GM19351 (cell line): ENCODE data around the gene CHST9.
"Not testable (repeated sequence)": the region's sequence is repeated elsewhere in the genome, so short reads cannot be mapped to it uniquely, and the experiment has no call there.

Experiments
- ATAC-seq: cut with Tn5 transposase; IDR thresholded peaks from one replicate; pipeline ENCODE4 v1.9.1; 2021; ENCODE audit warnings: mild to moderate bottlenecking, moderate library complexity; ENCODE audit not compliant: unreplicated experiment

The CHST9 gene

DNA sequence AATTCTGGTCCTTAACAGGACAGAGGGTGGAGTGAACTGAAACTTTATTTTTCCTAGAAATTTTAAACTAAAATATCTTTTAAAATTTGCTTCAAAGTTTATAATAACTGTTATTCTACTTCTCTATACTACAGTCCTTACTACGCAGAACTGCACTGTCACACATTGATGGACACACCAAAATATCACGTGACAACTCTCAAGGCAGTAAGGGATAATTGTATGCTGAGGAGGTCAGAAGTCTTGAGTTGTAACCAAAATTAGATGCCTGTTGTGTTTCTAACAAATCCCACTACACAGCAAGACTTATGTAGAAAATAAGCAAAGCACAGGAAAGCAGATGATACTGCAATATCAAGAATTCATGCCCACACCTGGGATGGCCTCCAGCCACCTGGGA, 76.3 kb downstream of the CHST9 start:
- ATAC-seq: no peak

DNA sequence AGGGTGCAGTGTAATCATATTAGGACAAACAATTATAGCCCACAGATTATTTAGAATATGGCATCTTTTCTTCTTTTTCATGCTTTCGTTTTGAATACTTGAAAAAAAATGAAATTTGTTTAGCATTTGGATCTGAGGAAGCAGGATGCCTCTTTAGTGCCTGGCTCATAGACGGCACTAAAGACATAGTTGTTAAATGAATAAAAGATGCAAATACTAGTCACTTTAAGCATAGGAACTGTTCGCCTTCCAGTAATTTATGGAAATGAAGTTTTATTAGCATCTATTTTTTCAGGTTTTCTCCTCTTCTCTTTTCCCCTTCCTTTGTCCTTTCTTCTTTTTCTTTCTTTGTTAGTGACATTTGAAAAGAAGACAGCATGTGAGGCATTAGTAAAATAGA, 80.4 kb downstream of the CHST9 start:
- ATAC-seq: no peak

DNA sequence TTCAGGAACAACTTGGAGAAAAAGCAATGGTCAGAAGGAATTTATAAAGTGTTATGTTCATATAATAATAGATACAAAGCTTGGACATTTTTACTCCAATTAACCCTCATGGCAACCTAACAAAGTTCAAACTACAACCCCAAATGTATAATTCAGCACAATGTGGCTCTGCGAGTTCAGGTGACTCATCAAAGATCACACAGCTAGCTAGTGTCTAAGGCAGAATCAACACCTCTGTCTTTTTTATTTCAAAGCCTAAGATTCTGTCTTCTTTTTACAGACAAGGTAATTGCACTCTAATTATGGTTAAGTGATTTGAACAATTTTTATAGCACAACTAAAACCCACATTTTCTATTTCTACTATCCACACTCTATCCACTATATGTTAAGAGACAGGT, 90.5 kb downstream of the CHST9 start:
- no peak for ATAC-seq

DNA sequence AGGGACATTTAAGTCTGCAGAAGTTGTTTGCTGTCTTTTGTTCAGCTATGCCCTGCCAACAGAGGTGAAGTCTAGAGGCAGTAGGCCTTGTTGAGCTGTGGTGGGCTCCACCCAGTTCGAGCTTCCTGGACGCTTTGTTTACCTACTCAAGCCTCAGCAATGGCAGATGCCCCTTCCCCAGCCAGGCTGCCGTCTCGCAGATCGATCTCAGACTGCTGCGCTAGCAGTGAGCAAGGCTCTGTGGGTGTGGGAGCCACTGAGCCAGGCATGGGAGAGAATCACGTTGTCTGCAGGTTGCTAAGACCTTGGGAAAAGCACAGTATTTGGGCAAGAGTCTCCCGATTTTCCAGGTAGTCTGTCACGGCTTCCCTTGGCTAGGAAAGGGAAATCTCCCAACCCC, 91.8 kb downstream of the CHST9 start:
- not testable (repeated sequence) for ATAC-seq

GRCh38 chr18:27081701-27082100, 103.4 kb downstream of the CHST9 start:
- no peak for ATAC-seq

GRCh38 chr18:27075828-27076227, 109.3 kb downstream of the CHST9 start:
- no peak for ATAC-seq

DNA sequence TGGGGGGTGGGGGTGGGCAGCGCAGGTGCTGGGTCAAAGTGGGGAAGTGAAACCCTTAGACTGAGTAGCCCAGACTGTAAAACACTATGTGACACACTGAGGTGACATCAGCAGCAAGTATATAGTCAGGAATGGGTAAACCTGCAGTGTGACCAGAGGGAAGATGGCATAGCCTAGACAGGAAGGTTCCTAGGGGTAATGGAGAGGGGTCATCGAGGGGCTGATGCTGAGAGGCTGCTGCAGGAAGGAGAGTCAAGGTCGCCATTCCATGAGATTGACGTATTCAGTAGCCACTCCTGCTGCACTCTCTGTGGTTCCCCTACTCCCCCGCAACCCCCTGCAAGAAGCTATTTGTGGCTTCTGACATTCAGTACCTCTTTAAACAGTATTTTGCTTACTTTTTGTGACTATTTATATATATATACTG, 111.7 kb downstream of the CHST9 start:
- peak; percentile 97 for ATAC-seq

- no peak for ATAC-seq
These were observed 120.4 kb downstream of the CHST9 start for GRCh38 chr18:27064673-27065072.

GRCh38 chr18:27062802-27063201, 122.3 kb downstream of the CHST9 start:
- peak; percentile 67 for ATAC-seq

GRCh38 chr18:27061488-27062095, 123.5 kb downstream of the CHST9 start:
- no peak for ATAC-seq

- no peak for ATAC-seq
These were observed 127.4 kb downstream of the CHST9 start for GRCh38 chr18:27057519-27058234.

DNA sequence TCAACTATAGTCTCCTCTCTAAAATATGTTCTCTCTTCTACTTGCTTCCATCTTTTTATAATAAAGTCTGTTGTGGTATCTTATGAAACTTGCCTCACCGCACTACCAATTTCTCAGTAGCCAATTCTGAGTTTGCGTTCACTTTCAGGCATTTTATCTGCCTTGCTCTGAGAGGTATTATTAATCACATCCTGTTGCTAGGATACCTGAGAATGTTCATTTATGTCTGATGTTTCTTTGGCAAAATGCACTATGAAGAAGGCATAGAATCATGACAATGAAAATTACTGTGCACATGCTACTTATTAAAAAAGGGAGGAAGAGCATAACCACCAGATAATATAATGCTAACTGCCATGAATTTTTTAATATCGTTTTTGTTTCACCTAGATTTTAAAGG, 130.2 kb downstream of the CHST9 start:
- no peak for ATAC-seq

DNA sequence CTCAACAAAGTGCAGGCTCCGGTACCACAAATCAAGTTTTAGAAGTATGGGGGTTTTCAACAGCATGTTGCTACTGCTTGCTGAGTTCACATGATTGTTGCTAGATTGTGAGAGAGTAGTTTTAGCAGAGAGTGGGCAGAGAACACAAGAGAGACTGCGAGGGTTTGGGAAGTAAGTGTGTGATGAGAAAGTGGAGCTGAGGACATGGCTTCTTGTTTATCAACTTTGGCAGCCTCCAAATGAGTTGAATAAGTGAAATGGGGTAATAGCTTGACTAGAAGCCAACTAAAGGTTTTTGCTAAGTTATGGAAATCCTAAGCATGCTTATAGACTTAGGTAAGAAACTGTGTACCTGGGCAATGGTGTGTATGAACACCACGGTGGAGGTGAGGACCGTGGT, 135.1 kb downstream of the CHST9 start:
- ATAC-seq: no peak

GRCh38 chr18:27045342-27045741, 139.8 kb downstream of the CHST9 start:
- ATAC-seq: no peak

DNA sequence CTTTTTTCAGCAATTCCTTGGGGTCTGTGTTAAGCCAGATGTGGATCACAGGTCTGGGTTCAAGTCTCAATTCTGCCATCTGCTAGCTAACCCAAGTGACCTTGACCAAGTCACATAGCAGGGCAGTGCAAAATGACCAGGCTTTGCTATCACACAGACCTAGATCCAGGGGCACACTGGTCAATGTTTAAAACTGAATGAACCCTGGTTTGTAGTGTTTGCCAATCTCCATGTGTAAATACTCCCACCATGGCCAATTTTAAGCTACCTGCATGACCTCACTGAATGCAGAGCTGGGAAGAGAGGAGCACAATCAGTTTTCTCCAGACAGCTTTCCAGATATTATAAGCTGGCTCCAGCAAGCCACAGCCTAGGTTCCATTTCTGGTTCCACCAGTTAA, 142.9 kb downstream of the CHST9 start:
- no peak for ATAC-seq

- no peak for ATAC-seq
These were observed 144.3 kb downstream of the CHST9 start for GRCh38 chr18:27040796-27041195.

DNA sequence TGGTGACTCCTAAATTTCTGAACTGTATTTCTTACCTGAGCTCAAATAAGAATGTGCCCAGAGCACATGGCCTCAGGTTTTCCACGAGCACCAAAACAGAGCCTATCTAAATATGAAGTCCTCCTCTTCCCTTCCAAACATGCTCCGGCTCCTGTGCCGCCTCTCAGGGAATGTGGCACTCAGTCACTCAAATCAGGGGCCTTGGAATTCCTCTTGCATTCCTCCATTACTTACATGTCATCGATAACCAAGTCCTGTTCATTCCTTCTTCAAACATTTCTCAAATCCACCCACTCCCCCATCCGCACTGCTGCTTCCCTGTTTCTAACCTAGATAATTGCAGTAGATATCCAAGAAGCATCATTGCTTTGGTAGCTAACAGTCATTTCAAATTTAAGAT, 151.4 kb downstream of the CHST9 start:
- no peak for ATAC-seq

DNA sequence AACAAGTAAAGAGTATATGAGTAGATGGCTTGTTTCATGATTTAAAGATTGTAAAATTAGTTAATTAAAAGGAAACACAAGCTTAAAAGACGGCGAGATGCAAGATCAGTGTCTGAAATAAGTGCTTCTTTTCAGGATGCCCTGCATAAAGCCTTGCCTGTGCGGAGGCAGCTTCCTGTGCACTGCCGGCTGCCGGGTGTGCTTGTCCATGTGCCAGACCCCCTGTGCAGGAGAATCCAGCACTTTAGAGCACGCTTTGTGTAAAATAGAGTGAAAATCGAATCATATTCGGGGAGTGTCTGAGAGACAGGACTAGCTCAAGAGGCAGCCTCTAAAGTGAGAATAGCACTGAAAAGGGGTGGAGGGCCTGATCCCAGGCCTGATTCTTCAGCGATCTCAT, 154.7 kb downstream of the CHST9 start:
- no peak for ATAC-seq

GRCh38 chr18:27022477-27022876, 162.6 kb downstream of the CHST9 start:
- ATAC-seq: no peak

DNA sequence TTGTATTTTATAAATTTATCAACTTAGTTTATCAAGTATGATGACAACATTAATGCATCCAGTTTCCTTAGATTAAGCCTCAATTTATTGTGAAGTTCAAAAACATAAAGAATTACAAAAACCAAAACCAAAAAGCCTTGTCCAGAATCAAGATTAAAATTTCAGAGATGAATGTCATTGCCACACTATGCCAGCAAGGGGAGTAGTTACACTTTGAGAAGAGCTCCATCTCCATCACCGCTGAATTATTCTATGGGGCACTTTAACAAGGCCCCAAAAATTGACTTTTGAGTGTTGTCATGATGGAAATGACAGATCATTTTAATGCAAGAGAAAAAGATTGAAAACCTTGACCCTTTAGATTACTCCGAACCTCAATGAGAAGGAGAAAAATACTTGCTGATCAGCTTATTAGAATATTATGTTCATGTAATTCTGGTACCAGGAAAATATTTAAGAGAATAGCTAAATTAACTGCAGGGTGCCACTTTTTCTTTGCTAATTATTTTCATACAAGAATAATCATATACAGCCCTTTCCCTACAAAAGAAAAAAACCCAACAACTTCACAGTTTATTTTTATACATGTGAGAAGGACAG, 167.1 kb downstream of the CHST9 start:
- ATAC-seq: peak; percentile 80

- no peak for ATAC-seq
These were observed 170.3 kb downstream of the CHST9 start for GRCh38 chr18:27014841-27015240.

GRCh38 chr18:27010784-27011183, 174.3 kb downstream of the CHST9 start:
- ATAC-seq: no peak
